K562 (cell line): ENCODE data around the gene COPS8.

ENCODE experiments used
- CBX3 ChIP-seq, 2 experiments: IDR thresholded peaks; 1 replicate in 1 of 2; 2 replicates in 1 of 2; pipeline ENCODE4 v1.6.1; 2012; ENCODE audit warnings: inconsistent platforms in 2 of 2, low read length in 2 of 2, borderline replicate concordance in 1 of 2, control low read depth in 1 of 2
- CTCF ChIP-seq, 3 experiments: IDR thresholded peaks in 2 of 3; conservative IDR thresholded peaks in 1 of 3; 2 replicates each; pipeline ENCODE4 v1.5.1; 2011 to 2012; ENCODE audit warnings: low read length in 3 of 3, mild to moderate bottlenecking in 3 of 3, control low read depth in 2 of 3, improper control_type of control experiment in 1 of 3, inconsistent platforms in 1 of 3, low read depth in 1 of 3, mixed read lengths in 1 of 3, moderate library complexity in 1 of 3; ENCODE audit not compliant: insufficient read depth in 2 of 3
- HCFC1 ChIP-seq: IDR thresholded peaks from 2 replicates; pipeline ENCODE4 v1.6.1; 2012; ENCODE audit warnings: low read depth, low read length, improper control_type of control experiment
- TAL1 ChIP-seq: fragments of 450-650 bp; IDR thresholded peaks from 2 replicates; pipeline ENCODE4 v1.6.1; 2016; ENCODE audit warnings: mild to moderate bottlenecking
- XRCC5 ChIP-seq: fragments of 200-400 bp; formaldehyde crosslinking; IDR thresholded peaks from 2 replicates; pipeline ENCODE4 v1.6.1; 2017; ENCODE audit warnings: low read depth, mild to moderate bottlenecking, low read length

GRCh38 chr2:237044281-237044680, 41.4 kb upstream of the COPS8 start:
- no peak for TF ChIP-seq CBX3 (IDR thresholded peaks at IDR 0.05; ENCODE audit: borderline replicate concordance in 1 of 2, low read length in 2 of 2)
- no peak for TF ChIP-seq XRCC5
- TF ChIP-seq CTCF (IDR thresholded peaks at IDR 0.05 in 2 of 3, conservative IDR thresholded peaks at IDR 0.05 in 1 of 3; ENCODE audit: insufficient read depth in 2 of 3, low read depth in 1 of 3, low read length in 3 of 3): no peak
- no peak for TF ChIP-seq HCFC1
- no peak for TF ChIP-seq TAL1
